Panc1 (cell line): ENCODE data around the gene SFI1. TPM values are rescaled to one million over a fixed set of nuclear protein-coding genes. Genes with fewer than 3 reads are reported as not detected.
"Not testable (repeated sequence)": the region's sequence is repeated elsewhere in the genome, so short reads cannot be mapped to it uniquely, and the experiment has no call there.

Source experiments
- ATAC-seq: fragments of 200-7000 bp; cut with Tn5 transposase; 2 replicates; pipeline ENCODE4 v1.9.1; 2020; ENCODE audit warnings: mild to moderate bottlenecking, moderate library complexity
- BruUV-seq: library from RNA; stranded (reverse); fragments of 400-500 nt; replicated peaks from 2 replicates; lab custom pipeline; 2021; lab: Mats Ljungman, UMichigan
- CTCF ChIA-PET: fragments of 300-600 bp; sonication (Branson Sonifier 250); formaldehyde crosslinking; loops from one replicate; lab custom pipeline; 2022; ENCODE audit warnings: antibody characterized with exemption; lab: Charles Lee
- POLR2A ChIA-PET: fragments of 300-600 bp; sonication (Branson Sonifier 250); formaldehyde crosslinking; loops from one replicate; lab custom pipeline; 2022; ENCODE audit warnings: antibody characterized with exemption; lab: Charles Lee
- DNase-seq: peaks from one replicate; pipeline ENCODE4 v3.0.0-alpha.2; 2010; ENCODE audit warnings: low read depth, low spot score
- H3K27ac ChIP-seq: 2 replicates; pipeline ENCODE4 v1.5.1; 2011; ENCODE audit warnings: mild to moderate bottlenecking, low read length, inconsistent platforms
- H3K27me3 ChIP-seq: fragments of 200-500 bp; sonication (Bioruptor generic); 2 replicates; pipeline ENCODE4 v1.6.0; 2014; ENCODE audit warnings: low read length, inconsistent platforms; ENCODE audit not compliant: control insufficient read depth, insufficient read depth
- H3K36me3 ChIP-seq: fragments of 200-500 bp; sonication (Bioruptor generic); 2 replicates; pipeline ENCODE4 v1.5.1; 2014; ENCODE audit warnings: inconsistent platforms, mild to moderate bottlenecking, low read length, moderate library complexity; ENCODE audit not compliant: control insufficient read depth, insufficient read depth
- H3K4me1 ChIP-seq: 2 replicates; pipeline ENCODE4 v1.5.1; 2011; ENCODE audit warnings: inconsistent platforms, mild to moderate bottlenecking, low read length, moderate library complexity; ENCODE audit not compliant: control insufficient read depth, insufficient read depth
- H3K4me3 ChIP-seq, 2 experiments: 2 replicates each; pipeline ENCODE4 v1.5.1; 2011 to 2012; ENCODE audit warnings: low read depth in 2 of 2, low read length in 2 of 2, mild to moderate bottlenecking in 2 of 2, inconsistent platforms in 1 of 2, moderate library complexity in 1 of 2
- H3K9me3 ChIP-seq: fragments of 200-500 bp; sonication (Bioruptor generic); 2 replicates; pipeline ENCODE4 v1.5.1; 2014; ENCODE audit warnings: low read depth, mild to moderate bottlenecking, inconsistent platforms, low read length, moderate library complexity; ENCODE audit not compliant: control insufficient read depth, insufficient read depth
- CTCF ChIP-seq: fragments of 450-650 bp; IDR thresholded peaks from 2 replicates; pipeline ENCODE4 v1.5.1; 2017; ENCODE audit warnings: mild to moderate bottlenecking
- POLR2AphosphoS5 ChIP-seq: IDR thresholded peaks from 2 replicates; pipeline ENCODE4 v1.6.1; 2012; ENCODE audit warnings: mild to moderate bottlenecking, low read depth, low read length, moderate library complexity
- REST ChIP-seq, 2 experiments: IDR thresholded peaks; 2 replicates each; pipeline ENCODE4 v1.6.1; 2011 to 2012; ENCODE audit warnings: low read depth in 2 of 2, control low read depth in 1 of 2, low read length in 1 of 2, mild to moderate bottlenecking in 1 of 2, moderate library complexity in 1 of 2; ENCODE audit not compliant: insufficient read depth in 1 of 2
- SIN3A ChIP-seq: IDR thresholded peaks from 2 replicates; pipeline ENCODE4 v1.6.1; 2012; ENCODE audit warnings: low read depth, mild to moderate bottlenecking, low read length, moderate library complexity, borderline replicate concordance; ENCODE audit not compliant: insufficient read depth
- TCF7L2 ChIP-seq: IDR thresholded peaks from 2 replicates; pipeline ENCODE4 v1.6.1; 2011; ENCODE audit warnings: mild to moderate bottlenecking, low read depth, low read length, inconsistent platforms
- in situ Hi-C: cut with HindIII; loops from 2 replicates; pipeline ENCODE4 v1.10.0; 2016; ENCODE audit warnings: low sequenced_read_pairs, low pct_unique_long_range_greater_than_20kb
- intact Hi-C: fragments of 100-400 bp; cut with micrococcal nuclease; formaldehyde crosslinking; loops from one replicate; pipeline ENCODE4 v1.10.0; 2022; ENCODE audit not compliant: unreplicated experiment
- total RNA-seq: library from RNA; stranded (reverse); gene quantifications from one replicate; pipeline ENCODE4 v1.2.1, GENCODE V29; 2021; ENCODE audit not compliant: unreplicated experiment

The SFI1 gene
- total RNA-seq, 1 experiment from 2014 or later: 29.9 TPM

- DNase-seq (no peak), ATAC-seq (no peak)
- CTCF ChIA-PET: no interaction called here
- TF ChIP-seq TCF7L2 (no peak), SIN3A (no peak), REST (IDR thresholded peaks at IDR 0.05; ENCODE audit: insufficient read depth in 1 of 2, low read depth in 2 of 2, low read length in 1 of 2) (no peak), CTCF (no peak), POLR2AphosphoS5 (no peak)
- BruUV-seq: no TSS peak
- H3K4me1 ChIP-seq: no peaks in the 10 kb centered on the region
- no peak overlapping the region for H3K4me3 ChIP-seq
- H3K9me3 ChIP-seq: no peaks in the 10 kb centered on the region
- POLR2A ChIA-PET: no interaction called here
- intact Hi-C loops (no loop called here), in situ Hi-C loops (no loop called here)
- H3K36me3 ChIP-seq: no peaks in the 10 kb centered on the region
- no peak overlapping the region for H3K27ac ChIP-seq
- H3K27me3 ChIP-seq: no peaks in the 10 kb centered on the region
These were observed 23.7 kb downstream of the SFI1 start for GRCh38 chr22:31520051-31520450.

- H3K4me3 ChIP-seq, CTCF ChIA-PET, H3K4me1 ChIP-seq, DNase-seq, ATAC-seq, POLR2A ChIA-PET, BruUV-seq, intact Hi-C loops, in situ Hi-C loops, H3K9me3 ChIP-seq, H3K36me3 ChIP-seq, H3K27me3 ChIP-seq, H3K27ac ChIP-seq: not testable (repeated sequence)
These were observed 27.8 kb downstream of the SFI1 start for GRCh38 chr22:31524132-31524531.

- no peaks in the 10 kb centered on the region for H3K9me3 ChIP-seq
- DNase-seq (no peak), ATAC-seq (no peak)
- no peaks in the 10 kb centered on the region for H3K4me1 ChIP-seq
- no peaks in the 10 kb centered on the region for H3K27me3 ChIP-seq
- TF ChIP-seq POLR2AphosphoS5 (no peak), REST (IDR thresholded peaks at IDR 0.05; ENCODE audit: insufficient read depth in 1 of 2, low read depth in 2 of 2, low read length in 1 of 2) (no peak), SIN3A (no peak), TCF7L2 (no peak), CTCF (no peak)
- intact Hi-C loops: no loop called here
- H3K36me3 ChIP-seq: no peaks in the 10 kb centered on the region
- BruUV-seq: no TSS peak
- ChIA-PET POLR2A (no interaction called here), CTCF (no interaction called here)
- H3K4me3 ChIP-seq: no peak overlapping the region
- in situ Hi-C loops: no loop called here
- no peak overlapping the region for H3K27ac ChIP-seq
These were observed 29.9 kb downstream of the SFI1 start for GRCh38 chr22:31526270-31526669.
